Endodermal cell (in vitro differentiated cells): ENCODE results near the gene CLIP3. TPM values are rescaled to one million over a fixed set of nuclear protein-coding genes. Genes with fewer than 3 reads are reported as not detected.

Source experiments
- DNase-seq: peaks from one replicate; pipeline ENCODE4 v3.0.0-alpha.2; 2017
- H3K27ac ChIP-seq: 2 replicates; pipeline ENCODE4 v1.5.1; 2013; ENCODE audit warnings: mild to moderate bottlenecking, low read depth, low read length, moderate library complexity
- H3K27me3 ChIP-seq: 2 replicates; pipeline ENCODE4 v1.6.1; 2013; ENCODE audit warnings: mild to moderate bottlenecking, low read length, moderate library complexity; ENCODE audit not compliant: insufficient read depth, control insufficient read depth, poor library complexity, severe bottlenecking
- H3K36me3 ChIP-seq: 2 replicates; pipeline ENCODE4 v1.7.0; 2013; ENCODE audit warnings: mild to moderate bottlenecking, low read length, moderate library complexity; ENCODE audit not compliant: control insufficient read depth, insufficient read depth
- H3K4me1 ChIP-seq: one replicate; pipeline ENCODE4 v1.7.0; 2013; ENCODE audit warnings: low read length; ENCODE audit not compliant: control insufficient read depth, insufficient read depth
- H3K4me3 ChIP-seq: 2 replicates; pipeline ENCODE4 v1.5.1; 2013; ENCODE audit warnings: mild to moderate bottlenecking, low read length, moderate library complexity
- H3K9ac ChIP-seq: 2 replicates; pipeline ENCODE4 v1.6.1; 2013; ENCODE audit warnings: mild to moderate bottlenecking, low read length, moderate library complexity; ENCODE audit not compliant: poor library complexity, severe bottlenecking; ENCODE audit errors: extremely low read depth
- H3K9me3 ChIP-seq: 2 replicates; pipeline ENCODE4 v1.6.1; 2013; ENCODE audit warnings: mild to moderate bottlenecking, low read length, moderate library complexity; ENCODE audit not compliant: control insufficient read depth
- H3K27ac Mint-ChIP-seq: 2 replicates; pipeline ENCODE4 v1.8.0; 2020; ENCODE audit warnings: mixed read lengths
- H3K27me3 Mint-ChIP-seq: 2 replicates; pipeline ENCODE4 v1.8.0; 2021; ENCODE audit warnings: mild to moderate bottlenecking, mixed read lengths; ENCODE audit not compliant: insufficient read depth
- H3K36me3 Mint-ChIP-seq: 2 replicates; pipeline ENCODE4 v1.8.0; 2020; ENCODE audit warnings: low read depth, mixed read lengths
- H3K4me1 Mint-ChIP-seq: 2 replicates; pipeline ENCODE4 v1.8.0; 2020; ENCODE audit warnings: mixed read lengths
- H3K4me3 Mint-ChIP-seq: 2 replicates; pipeline ENCODE4 v1.8.0; 2020; ENCODE audit warnings: mild to moderate bottlenecking, moderate library complexity, mixed read lengths
- H3K9me3 Mint-ChIP-seq: 2 replicates; pipeline ENCODE4 v1.8.0; 2020; ENCODE audit warnings: mild to moderate bottlenecking, mixed read lengths
- WGBS, 2 experiments: methylation state at CpG; one replicate each; pipeline versions ENCODE4 v1.1.5 to v1.1.7; 2013; ENCODE audit warnings: missing lambda C conversion rate in 2 of 2, mixed read lengths in 1 of 2; ENCODE audit not compliant: insufficient coverage in 1 of 2, insufficient read length in 1 of 2; 5-methylcytosine and 5-hydroxymethylcytosine counted together
- total RNA-seq, 2 donors: library from RNA; stranded (reverse); fragmentation: NEBNext Ultra II Directional in 1 of 2; extraction: Animal tissue kit (Norgen Biotek cat#: 25700) in 1 of 2; gene quantifications; 2 replicates in 1 of 2; 3 replicates in 1 of 2; pipeline ENCODE4 v1.2.1, GENCODE V29; 2021
- TF ChIP-seq, protein P1 (sequence below): fragments of 200-600 bp; sonication (generic); conservative IDR thresholded peaks from 2 replicates; pipeline ENCODE4 v1.5.0; 2021; ENCODE audit warnings: antibody characterized with exemption, mild to moderate bottlenecking

The CLIP3 gene
- total RNA-seq, 2 donors from 2014 or later = 12.6 to 19.7 TPM

DNA sequence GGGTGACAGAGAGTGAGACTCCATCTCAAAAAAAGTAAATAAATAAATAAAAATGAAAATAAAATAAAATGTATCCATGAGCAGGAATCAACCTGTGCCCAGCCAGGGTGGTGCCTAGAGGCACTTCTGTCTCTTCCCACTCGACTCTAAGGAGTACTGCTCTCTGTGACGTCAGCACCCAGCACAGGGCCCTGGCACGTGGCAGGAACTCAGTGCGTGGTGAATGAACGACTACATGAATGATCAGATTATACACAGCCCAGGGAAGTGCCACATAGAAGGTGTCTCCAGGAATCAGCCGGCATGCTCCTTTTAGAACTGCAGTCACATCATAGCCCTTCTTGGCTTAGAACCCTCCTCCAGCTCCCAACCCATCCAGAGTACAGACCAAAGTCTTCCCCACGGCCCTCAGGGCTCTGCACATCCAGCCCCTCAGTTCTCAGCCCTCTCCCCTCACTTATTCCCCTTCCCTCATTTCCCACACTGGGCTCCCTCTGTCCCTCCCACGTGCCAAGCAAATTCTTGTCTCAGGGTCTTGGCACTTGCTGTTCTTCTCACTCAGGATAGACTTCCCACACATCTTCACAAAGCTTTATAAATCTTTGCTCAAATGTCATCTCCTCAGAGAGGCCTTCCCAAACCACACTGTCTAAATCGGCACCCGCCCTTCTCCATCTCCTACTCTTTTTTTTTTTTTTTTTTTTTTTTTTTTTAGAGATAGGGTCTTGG lies 4.2 kb downstream of the CLIP3 start:
- Mint-ChIP-seq H3K27ac (no peak overlapping the region), H3K9me3 (no peaks in the 10 kb centered on the region)
- 90 to 92% methylated on average over 4 to 8 of the region's 10 CpGs for WGBS, 2 experiments

GRCh38 chr19:36027696-36028095 lies 5.0 kb downstream of the CLIP3 start:
- Mint-ChIP-seq H3K4me1 (no peaks in the 10 kb centered on the region), H3K4me3 (no peak overlapping the region), H3K27ac (no peak overlapping the region), H3K36me3 (peaks cover 21% of the 10 kb centered on the region), H3K27me3 (no peaks in the 10 kb centered on the region), H3K9me3 (no peaks in the 10 kb centered on the region)
- TF ChIP-seq, protein P1, sequence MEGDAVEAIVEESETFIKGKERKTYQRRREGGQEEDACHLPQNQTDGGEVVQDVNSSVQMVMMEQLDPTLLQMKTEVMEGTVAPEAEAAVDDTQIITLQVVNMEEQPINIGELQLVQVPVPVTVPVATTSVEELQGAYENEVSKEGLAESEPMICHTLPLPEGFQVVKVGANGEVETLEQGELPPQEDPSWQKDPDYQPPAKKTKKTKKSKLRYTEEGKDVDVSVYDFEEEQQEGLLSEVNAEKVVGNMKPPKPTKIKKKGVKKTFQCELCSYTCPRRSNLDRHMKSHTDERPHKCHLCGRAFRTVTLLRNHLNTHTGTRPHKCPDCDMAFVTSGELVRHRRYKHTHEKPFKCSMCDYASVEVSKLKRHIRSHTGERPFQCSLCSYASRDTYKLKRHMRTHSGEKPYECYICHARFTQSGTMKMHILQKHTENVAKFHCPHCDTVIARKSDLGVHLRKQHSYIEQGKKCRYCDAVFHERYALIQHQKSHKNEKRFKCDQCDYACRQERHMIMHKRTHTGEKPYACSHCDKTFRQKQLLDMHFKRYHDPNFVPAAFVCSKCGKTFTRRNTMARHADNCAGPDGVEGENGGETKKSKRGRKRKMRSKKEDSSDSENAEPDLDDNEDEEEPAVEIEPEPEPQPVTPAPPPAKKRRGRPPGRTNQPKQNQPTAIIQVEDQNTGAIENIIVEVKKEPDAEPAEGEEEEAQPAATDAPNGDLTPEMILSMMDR = no peak
- Histone ChIP-seq H3K9ac (no peak overlapping the region), H3K9me3 (no peaks in the 10 kb centered on the region), H3K27ac (no peak overlapping the region), H3K27me3 (no peaks in the 10 kb centered on the region), H3K4me1 (no peaks in the 10 kb centered on the region), H3K4me3 (no peak overlapping the region), H3K36me3 (no peaks in the 10 kb centered on the region)
- WGBS, 2 experiments = 93 to 96% methylated on average over 6 of the region's 6 CpGs
- no peak for DNase-seq

More for the DNA sequence above, 4.2 kb downstream of the CLIP3 start:
- TF ChIP-seq, protein P1 = no peak
- H3K9ac ChIP-seq = no peak overlapping the region
- H3K4me1 Mint-ChIP-seq = no peaks in the 10 kb centered on the region
- H3K36me3 Mint-ChIP-seq = peaks cover 16% of the 10 kb centered on the region
- no peak overlapping the region for H3K4me3 Mint-ChIP-seq
- H3K4me1 ChIP-seq = no peaks in the 10 kb centered on the region
- no peak overlapping the region for H3K27ac ChIP-seq
- no peak overlapping the region for H3K4me3 ChIP-seq
- H3K36me3 ChIP-seq = no peaks in the 10 kb centered on the region
- no peaks in the 10 kb centered on the region for H3K27me3 ChIP-seq
- DNase-seq = no peak
- H3K27me3 Mint-ChIP-seq = no peaks in the 10 kb centered on the region
- H3K9me3 ChIP-seq = no peaks in the 10 kb centered on the region

GRCh38 chr19:36026091-36026876 lies 6.4 kb downstream of the CLIP3 start:
- H3K9me3 ChIP-seq = no peaks in the 10 kb centered on the region
- no peak overlapping the region for H3K27ac ChIP-seq
- TF ChIP-seq, protein P1 = no peak
- H3K27me3 Mint-ChIP-seq = no peaks in the 10 kb centered on the region
- H3K4me1 ChIP-seq = no peaks in the 10 kb centered on the region
- WGBS, 2 experiments = 94 to 97% methylated on average over 41 to 49 of the region's 49 CpGs
- no peak overlapping the region for H3K4me3 ChIP-seq
- H3K4me1 Mint-ChIP-seq = no peaks in the 10 kb centered on the region
- H3K36me3 Mint-ChIP-seq = peaks cover 23% of the 10 kb centered on the region
- no peak overlapping the region for H3K9ac ChIP-seq
- no peak overlapping the region for H3K27ac Mint-ChIP-seq
- no peak overlapping the region for H3K4me3 Mint-ChIP-seq
- H3K27me3 ChIP-seq = no peaks in the 10 kb centered on the region
- no peaks in the 10 kb centered on the region for H3K9me3 Mint-ChIP-seq
- no peaks in the 10 kb centered on the region for H3K36me3 ChIP-seq
- DNase-seq = no peak
